Inflammatory macrophage treated with lipopolysaccharide for 1 hour (primary cell): ENCODE data around the gene HIRA.

Source experiments
- DNase-seq, 2 donors: peaks; one replicate each; pipeline ENCODE4 v3.0.0-alpha.2; 2020 to 2022

The HIRA gene

GRCh38 chr22:19406281-19406811 is 25.2 kb downstream of the HIRA start:
- DNase-seq, result no peak

- DNase-seq, result no peak
Observed at GRCh38 chr22:19405652-19406051, 25.9 kb downstream of the HIRA start.

- DNase-seq, result no peak
Observed at GRCh38 chr22:19405133-19405532, 26.4 kb downstream of the HIRA start.

- DNase-seq, result no peak
Observed at GRCh38 chr22:19404676-19405075, 26.9 kb downstream of the HIRA start.

- DNase-seq, result no peak
Observed at GRCh38 chr22:19402642-19403191, 28.8 kb downstream of the HIRA start.

GRCh38 chr22:19401483-19401882 is 30.1 kb downstream of the HIRA start:
- no peak for DNase-seq

- no peak for DNase-seq
Observed at GRCh38 chr22:19400881-19401280, 30.7 kb downstream of the HIRA start.

GRCh38 chr22:19398652-19399051 is 32.9 kb downstream of the HIRA start:
- DNase-seq, result no peak

- DNase-seq, result no peak
Observed at GRCh38 chr22:19398206-19398605, 33.3 kb downstream of the HIRA start.

- no peak for DNase-seq
Observed at GRCh38 chr22:19397734-19398104, 33.8 kb downstream of the HIRA start.

GRCh38 chr22:19396934-19397733 is 34.4 kb downstream of the HIRA start:
- no peak for DNase-seq

- no peak for DNase-seq
Observed at GRCh38 chr22:19396561-19396933, 35.0 kb downstream of the HIRA start.

- no peak for DNase-seq
Observed at GRCh38 chr22:19395276-19395675, 36.3 kb downstream of the HIRA start.

- DNase-seq, result peak in 1 of 2 donors; percentile 47
Observed at GRCh38 chr22:19394274-19395050, 37.1 kb downstream of the HIRA start.

GRCh38 chr22:19393704-19394103 is 37.8 kb downstream of the HIRA start:
- no peak for DNase-seq

GRCh38 chr22:19387575-19387974 is 44.0 kb downstream of the HIRA start:
- DNase-seq, result no peak

GRCh38 chr22:19387038-19387437 is 44.5 kb downstream of the HIRA start:
- DNase-seq, result no peak

GRCh38 chr22:19386248-19386647 is 45.3 kb downstream of the HIRA start:
- DNase-seq, result no peak

GRCh38 chr22:19385221-19385906 is 46.2 kb downstream of the HIRA start:
- DNase-seq, result no peak

- no peak for DNase-seq
Observed at GRCh38 chr22:19383292-19383691, 48.2 kb downstream of the HIRA start.

- no peak for DNase-seq
Observed at GRCh38 chr22:19382240-19382639, 49.3 kb downstream of the HIRA start.

GRCh38 chr22:19378344-19378674 is 53.2 kb downstream of the HIRA start:
- no peak for DNase-seq
